Keratinocyte (primary cell): ENCODE measurements around the gene RNF41. TPM values are rescaled to one million over a fixed set of nuclear protein-coding genes. Genes with fewer than 3 reads are reported as not detected.

Experiments used
- DNase-seq: peaks from one replicate; pipeline ENCODE4 v3.0.0-alpha.2; 2011; ENCODE audit warnings: low read depth, missing footprints, low spot score
- FAIRE-seq: peaks from 2 replicates; lab custom pipeline; 2011; peaks lifted over from hg19 to GRCh38; lab: Jason Lieb, UNC
- H2AFZ ChIP-seq: 2 replicates; pipeline ENCODE4 v1.6.0; 2012; ENCODE audit warnings: low read length, control low read depth, inconsistent platforms; ENCODE audit not compliant: control insufficient read depth
- H3K27ac ChIP-seq: 2 replicates; pipeline ENCODE4 v1.5.1; 2011; ENCODE audit warnings: low read length; ENCODE audit not compliant: control insufficient read depth, insufficient read depth
- H3K27me3 ChIP-seq: 3 replicates; pipeline ENCODE4 v1.6.0; 2011; ENCODE audit warnings: low read length; ENCODE audit not compliant: control insufficient read depth, insufficient read depth; ENCODE audit errors: extremely low read depth
- H3K36me3 ChIP-seq, 2 experiments: 2 replicates in 1 of 2; 3 replicates in 1 of 2; pipeline ENCODE4 v1.5.1; 2011; ENCODE audit warnings: low read length in 2 of 2, mild to moderate bottlenecking in 1 of 2; ENCODE audit not compliant: control insufficient read depth in 2 of 2, insufficient read depth in 2 of 2; ENCODE audit errors: extremely low read depth in 1 of 2
- H3K4me1 ChIP-seq: 3 replicates; pipeline ENCODE4 v1.5.1; 2011; ENCODE audit warnings: low read length; ENCODE audit not compliant: control insufficient read depth, insufficient read depth; ENCODE audit errors: extremely low read depth
- H3K4me2 ChIP-seq: 3 replicates; pipeline ENCODE4 v1.6.0; 2011; ENCODE audit warnings: low read depth, low read length; ENCODE audit not compliant: control insufficient read depth, insufficient read depth; ENCODE audit errors: extremely low read depth
- H3K4me3 ChIP-seq, 3 experiments: fragments of 200-600 bp in 1 of 3; sonication (generic) in 1 of 3; 2 replicates in 2 of 3; 3 replicates in 1 of 3; pipeline ENCODE4 v1.5.1; 2011 to 2016; ENCODE audit warnings: low read length in 3 of 3, mild to moderate bottlenecking in 3 of 3, control low read depth in 2 of 3, inconsistent platforms in 1 of 3, low read depth in 1 of 3, mixed read lengths in 1 of 3, mixed run types in 1 of 3, moderate library complexity in 1 of 3; ENCODE audit not compliant: control insufficient read depth in 2 of 3, insufficient read depth in 2 of 3; ENCODE audit errors: extremely low read depth in 1 of 3
- H3K79me2 ChIP-seq: 2 replicates; pipeline ENCODE4 v1.6.0; 2012; ENCODE audit warnings: low read length; ENCODE audit not compliant: control insufficient read depth, insufficient read depth
- H3K9ac ChIP-seq: 3 replicates; pipeline ENCODE4 v1.6.0; 2011; ENCODE audit warnings: low read length; ENCODE audit not compliant: control insufficient read depth, insufficient read depth; ENCODE audit errors: extremely low read depth
- H3K9me1 ChIP-seq: 3 replicates; pipeline ENCODE4 v1.6.0; 2011; ENCODE audit warnings: low read length; ENCODE audit not compliant: control insufficient read depth, insufficient read depth; ENCODE audit errors: extremely low read depth
- H3K9me3 ChIP-seq: 2 replicates; pipeline ENCODE4 v1.5.1; 2012; ENCODE audit warnings: low read depth, low read length; ENCODE audit not compliant: control insufficient read depth
- H4K20me1 ChIP-seq: 3 replicates; pipeline ENCODE4 v1.6.0; 2011; ENCODE audit warnings: low read length; ENCODE audit not compliant: control insufficient read depth, insufficient read depth; ENCODE audit errors: extremely low read depth
- CTCF ChIP-seq, 3 experiments: IDR thresholded peaks in 1 of 3; conservative IDR thresholded peaks in 1 of 3; optimal IDR thresholded peaks in 1 of 3; 2 replicates in 2 of 3; 3 replicates in 1 of 3; pipeline versions ENCODE3 to v1.5.1; 2011; ENCODE audit warnings: low read length in 3 of 3, mild to moderate bottlenecking in 3 of 3, moderate library complexity in 2 of 3, control low read depth in 1 of 3, inconsistent platforms in 1 of 3; ENCODE audit not compliant: insufficient read depth in 2 of 3; ENCODE audit errors: extremely low read depth in 1 of 3
- EZH2 ChIP-seq: IDR thresholded peaks from one replicate; pipeline ENCODE4 v1.6.1; 2012; ENCODE audit warnings: inconsistent platforms, mild to moderate bottlenecking, low read length, moderate library complexity
- dilution Hi-C: fragments of 300-500 bp; cut with MboI; formaldehyde crosslinking; loops from one replicate; pipeline ENCODE4 v1.7.0; 2020; ENCODE audit warnings: low sequenced_read_pairs; ENCODE audit not compliant: extremely low pct_ligation_motif_present
- polyA plus RNA-seq, 5 experiments: library from polyadenylated mRNA; depleted of rRNA in 3 of 5; stranded (reverse) in 3 of 5; stranded (forward) in 1 of 5; unstranded in 1 of 5; fragments of >200 nt; gene quantifications; 1 replicate in 1 of 5; 2 replicates in 3 of 5; 3 replicates in 1 of 5; pipeline versions ENCODE4 v1.2.1 to v1.2.3, GENCODE V29; 2011 to 2012; ENCODE audit warnings: missing spikeins in 2 of 5, low read depth in 1 of 5, low replicate concordance in 1 of 5

The RNF41 gene
- polyA plus RNA-seq, 1 donor (not counting 4 experiments of a cell fraction or from before 2014, with no cell fraction given), result 42.2 TPM

- FAIRE-seq (no peak), DNase-seq (no peak)
- Histone ChIP-seq H3K27me3 (no peaks in the 10 kb centered on the region), H3K9me3 (no peaks in the 10 kb centered on the region), H3K79me2 (no peaks in the 10 kb centered on the region), H3K36me3 (peaks cover 10 to 23% of the 10 kb centered on the region in 2 experiments), H3K4me1 (no peaks in the 10 kb centered on the region), H3K4me3 (no peak overlapping the region), H3K27ac (no peak overlapping the region), H3K9ac (no peak overlapping the region), H3K9me1 (no peaks in the 10 kb centered on the region), H3K4me2 (no peak overlapping the region), H4K20me1 (no peaks in the 10 kb centered on the region), H2AFZ (no peak overlapping the region)
- dilution Hi-C loops, result no loop called here
- TF ChIP-seq EZH2 (no peak), CTCF (optimal IDR thresholded peaks at IDR 0.05 in 1 of 3, IDR thresholded peaks at IDR 0.05 in 1 of 3, conservative IDR thresholded peaks at IDR 0.05 in 1 of 3; ENCODE audit: extremely low read depth in 1 of 3, insufficient read depth in 2 of 3, low read length in 3 of 3) (no peak)
Observed at GRCh38 chr12:56236091-56236490, 14.4 kb upstream of the RNF41 start.

- Histone ChIP-seq H3K79me2 (no peaks in the 10 kb centered on the region), H3K27me3 (no peaks in the 10 kb centered on the region), H3K4me2 (no peak overlapping the region), H3K9me3 (no peaks in the 10 kb centered on the region), H4K20me1 (no peaks in the 10 kb centered on the region), H3K4me1 (no peaks in the 10 kb centered on the region), H3K27ac (no peak overlapping the region), H3K9ac (no peak overlapping the region), H2AFZ (no peak overlapping the region), H3K9me1 (no peaks in the 10 kb centered on the region), H3K4me3 (no peak overlapping the region), H3K36me3 (peaks cover 4 to 15% of the 10 kb centered on the region in 2 experiments)
- DNase-seq (no peak), FAIRE-seq (no peak)
- TF ChIP-seq EZH2 (no peak), CTCF (optimal IDR thresholded peaks at IDR 0.05 in 1 of 3, IDR thresholded peaks at IDR 0.05 in 1 of 3, conservative IDR thresholded peaks at IDR 0.05 in 1 of 3; ENCODE audit: extremely low read depth in 1 of 3, insufficient read depth in 2 of 3, low read length in 3 of 3) (no peak)
- dilution Hi-C loops, result no loop called here
Observed at GRCh38 chr12:56234746-56235436, 13.2 kb upstream of the RNF41 start.
